Common myeloid progenitor, CD34-positive (primary cell): Measurements from ENCODE around the gene HSP90AB1.
A peak's percentile ranks its signal among the peaks of the same experiment; 100 is the strongest.

Experiments
- CTCF ChIA-PET: fragments of 350-600 bp; sonication (Branson Sonifier 250); formaldehyde crosslinking; loops from one replicate; lab custom pipeline; 2021; ENCODE audit warnings: antibody characterized with exemption; lab: Charles Lee
- POLR2A ChIA-PET: fragments of 350-600 bp; sonication (Branson Sonifier 250); formaldehyde crosslinking; loops from one replicate; lab custom pipeline; 2021; ENCODE audit warnings: antibody characterized with exemption; lab: Charles Lee
- DNase-seq, 3 donors: peaks; one replicate each; pipeline versions ENCODE4 v3.0.0 to v3.0.0-alpha.2; 2013
- H3K27ac ChIP-seq, 2 experiments: 1 replicate in 1 of 2; 2 replicates in 1 of 2; pipeline ENCODE4 v1.7.0; 2013; ENCODE audit warnings: inconsistent platforms in 2 of 2, low read length in 2 of 2, mild to moderate bottlenecking in 2 of 2, low read depth in 1 of 2, moderate library complexity in 1 of 2; ENCODE audit not compliant: severe bottlenecking in 2 of 2, insufficient read depth in 1 of 2, poor library complexity in 1 of 2
- H3K27me3 ChIP-seq, 5 experiments: replicated peaks in 2 of 5; 1 replicate in 3 of 5; 2 replicates in 2 of 5; pipeline versions ENCODE4 v1.6.1 to v1.7.0; 2013; ENCODE audit warnings: low read length in 4 of 5, mild to moderate bottlenecking in 2 of 5, moderate library complexity in 2 of 5, inconsistent platforms in 1 of 5; ENCODE audit not compliant: insufficient read depth in 5 of 5, control insufficient read depth in 4 of 5
- H3K36me3 ChIP-seq, 4 experiments: 1 replicate in 2 of 4; 2 replicates in 2 of 4; pipeline versions ENCODE4 v1.6.1 to v1.7.0; 2013; ENCODE audit warnings: low read length in 3 of 4, control low read depth in 1 of 4, mild to moderate bottlenecking in 1 of 4; ENCODE audit not compliant: control insufficient read depth in 4 of 4, insufficient read depth in 4 of 4
- H3K4me1 ChIP-seq, 4 experiments: 1 replicate in 3 of 4; 2 replicates in 1 of 4; pipeline versions ENCODE4 v1.6.1 to v1.7.1; 2013; ENCODE audit warnings: low read length in 3 of 4, mild to moderate bottlenecking in 3 of 4, control low read depth in 1 of 4, inconsistent platforms in 1 of 4, moderate library complexity in 1 of 4; ENCODE audit not compliant: control insufficient read depth in 4 of 4, insufficient read depth in 4 of 4; ENCODE audit errors: control extremely low read depth in 1 of 4
- H3K4me3 ChIP-seq, 7 experiments: 1 replicate in 4 of 7; 2 replicates in 3 of 7; pipeline versions ENCODE4 v1.5.1 to v1.7.0; 2013; ENCODE audit warnings: mild to moderate bottlenecking in 7 of 7, low read length in 6 of 7, moderate library complexity in 6 of 7, inconsistent platforms in 2 of 7, low read depth in 2 of 7, control low read depth in 1 of 7; ENCODE audit not compliant: insufficient read depth in 4 of 7, control insufficient read depth in 1 of 7; ENCODE audit errors: extremely low read depth in 1 of 7
- H3K9me3 ChIP-seq, 5 experiments: 1 replicate in 4 of 5; 2 replicates in 1 of 5; pipeline versions ENCODE4 v1.6.1 to v1.7.1; 2013; ENCODE audit warnings: low read length in 4 of 5, mild to moderate bottlenecking in 2 of 5, inconsistent platforms in 1 of 5, low read depth in 1 of 5, moderate library complexity in 1 of 5; ENCODE audit not compliant: control insufficient read depth in 4 of 5, insufficient read depth in 2 of 5; ENCODE audit errors: control extremely low read depth in 1 of 5
- WGBS: methylation state at CpG from one replicate; pipeline ENCODE4 v1.1.5; 2013; ENCODE audit not compliant: insufficient coverage; 5-methylcytosine and 5-hydroxymethylcytosine counted together

HSP90AB1 gene

GRCh38 chr6:44238687-44239350 is 8.1 kb upstream of the HSP90AB1 start:
- ChIA-PET CTCF (interaction anchor here (1.0 to 6.3 kb wide), 7 partner anchors 9 to 87 kb away, joined by 3 to 96 read pairs (median 3); partner anchors contain the start of gene SLC29A1), POLR2A (interaction anchor here (1.8 kb wide), 1 partner anchor 8 kb away, joined by 14 read pairs; the partner anchor contains the start of gene HSP90AB1)
- WGBS, result 96% methylated on average over 7 of the region's 7 CpGs
- no peak overlapping the region for H3K27ac ChIP-seq
- H3K9me3 ChIP-seq, result no peaks in the 10 kb centered on the region
- H3K36me3 ChIP-seq, result peaks cover 0 to 11% (median 0%) of the 10 kb centered on the region in 4 experiments
- H3K27me3 ChIP-seq, result no peaks in the 10 kb centered on the region
- DNase-seq, result no peak
- no peak overlapping the region for H3K4me3 ChIP-seq
- H3K4me1 ChIP-seq, result peaks cover 0 to 29% (median 23%) of the 10 kb centered on the region in 4 experiments

- DNase-seq, result no peak
- POLR2A ChIA-PET, result no interaction called here
- H3K36me3 ChIP-seq, result peaks cover 0 to 7% (median 1%) of the 10 kb centered on the region in 4 experiments
- WGBS, result 96% methylated on average over 4 of the region's 7 CpGs
- CTCF ChIA-PET, result interaction anchor here (0.8 to 6.3 kb wide), 4 partner anchors 8 to 71 kb away, joined by 3 to 32 read pairs (median 16); no protein-coding TSS in a partner anchor
- H3K4me1 ChIP-seq, result peaks cover 5 to 20% (median 16%) of the 10 kb centered on the region in 4 experiments
- H3K27ac ChIP-seq, result no peak overlapping the region
- H3K4me3 ChIP-seq, result no peak overlapping the region
- no peaks in the 10 kb centered on the region for H3K9me3 ChIP-seq
- no peaks in the 10 kb centered on the region for H3K27me3 ChIP-seq
Measured at GRCh38 chr6:44243345-44243744, 3.6 kb upstream of the HSP90AB1 start.

DNA sequence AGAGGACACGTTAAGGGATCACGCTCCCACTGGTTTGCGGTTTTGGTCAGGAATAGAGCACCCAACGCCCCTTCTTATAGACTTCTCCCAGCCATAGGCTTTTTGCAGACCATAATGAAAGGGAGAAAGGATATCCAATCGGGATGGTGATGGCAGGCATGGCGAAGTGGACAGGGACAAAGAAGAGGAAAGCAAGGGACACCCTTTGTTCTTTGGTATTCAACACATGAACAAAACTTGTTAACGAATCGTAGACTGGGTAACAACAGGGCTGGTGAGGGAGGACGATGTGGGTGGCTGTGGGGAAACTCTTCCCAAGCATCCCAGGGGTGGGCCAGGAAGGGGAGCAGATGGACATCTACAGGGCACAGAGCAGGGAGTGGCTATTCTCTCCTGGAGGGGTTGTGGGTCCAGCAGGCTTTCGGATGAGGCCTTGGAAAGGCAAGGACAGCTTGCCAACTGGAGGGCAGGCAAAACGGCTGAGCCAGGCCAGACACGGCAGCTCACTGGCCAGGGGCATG is 1.4 kb upstream of the HSP90AB1 start:
- Histone ChIP-seq H3K4me1 (peaks cover 13 to 37% (median 31%) of the 10 kb centered on the region in 4 experiments), H3K4me3 (peak overlapping the region in 6 of 7 experiments; percentile 96 to 100 (median 98)), H3K36me3 (peaks cover 15 to 26% (median 17%) of the 10 kb centered on the region in 4 experiments), H3K27me3 (no peaks in the 10 kb centered on the region), H3K9me3 (no peaks in the 10 kb centered on the region), H3K27ac (no peak overlapping the region)
- whole genome bisulfite sequencing, result 83% methylated on average over 12 of the region's 12 CpGs
- CTCF ChIA-PET, result interaction anchor here (0.9 to 6.3 kb wide), 15 partner anchors 8 to 93 kb away, joined by 3 to 32 read pairs (median 4); no protein-coding TSS in a partner anchor
- no peak for DNase-seq
- POLR2A ChIA-PET, result interaction anchor here (0.5 to 3.4 kb wide), 5 partner anchors 8 to 1132 kb away, joined by 3 to 42 read pairs (median 4); partner anchors contain the start of gene SLC35B2

DNA sequence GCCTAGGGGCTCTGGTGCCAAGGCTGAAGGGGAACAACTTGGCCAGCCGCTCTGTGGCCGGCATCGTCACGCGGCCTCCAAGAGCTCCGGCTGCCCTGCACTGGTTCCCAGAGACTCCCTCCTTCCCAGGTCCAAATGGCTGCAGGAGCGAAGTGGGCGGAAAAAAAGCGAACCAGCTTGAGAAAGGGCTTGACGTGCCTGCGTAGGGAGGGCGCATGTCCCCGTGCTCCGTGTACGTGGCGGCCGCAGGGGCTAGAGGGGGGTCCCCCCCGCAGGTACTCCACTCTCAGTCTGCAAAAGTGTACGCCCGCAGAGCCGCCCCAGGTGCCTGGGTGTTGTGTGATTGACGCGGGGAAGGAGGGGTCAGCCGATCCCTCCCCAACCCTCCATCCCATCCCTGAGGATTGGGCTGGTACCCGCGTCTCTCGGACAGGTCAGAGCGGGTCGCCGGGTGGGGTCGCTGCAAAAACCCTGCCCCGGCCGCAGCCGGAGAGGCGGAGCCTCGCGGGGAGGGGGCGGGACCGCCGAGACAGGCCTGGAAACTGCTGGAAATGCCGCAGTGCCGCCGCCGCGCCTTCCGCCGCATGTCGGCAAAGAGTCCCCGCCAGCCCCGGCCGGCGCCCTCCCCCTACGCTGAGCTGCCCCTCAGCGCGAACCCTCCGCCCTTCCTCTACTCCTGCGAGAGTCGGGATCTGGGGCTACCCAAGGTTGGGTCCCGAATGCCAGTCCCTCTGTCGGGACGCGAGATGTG is 814 bp upstream of the HSP90AB1 start:
- H3K36me3 ChIP-seq, result peaks cover 19 to 33% (median 23%) of the 10 kb centered on the region in 4 experiments
- no peaks in the 10 kb centered on the region for H3K9me3 ChIP-seq
- peak; percentile 80 to 88 (median 85) for DNase-seq
- under 1% methylated on average over 59 of the region's 62 CpGs for WGBS
- CTCF ChIA-PET, result interaction anchor here (0.6 to 6.3 kb wide), 15 partner anchors 8 to 93 kb away, joined by 3 to 32 read pairs (median 4); partner anchors contain the start of gene SLC35B2
- no peaks in the 10 kb centered on the region for H3K27me3 ChIP-seq
- peak overlapping the region; percentile 88 to 96 for H3K27ac ChIP-seq
- H3K4me1 ChIP-seq, result peaks cover 13 to 39% (median 31%) of the 10 kb centered on the region in 4 experiments
- peak overlapping the region; percentile 67 to 100 (median 97) for H3K4me3 ChIP-seq
- POLR2A ChIA-PET, result interaction anchor here (0.6 to 3.4 kb wide), 14 partner anchors 8 to 1133 kb away, joined by 3 to 42 read pairs (median 4); partner anchors contain the start of genes MAD2L1BP, NFKBIE, SLC29A1 and SLC35B2

- Histone ChIP-seq H3K9me3 (no peaks in the 10 kb centered on the region), H3K4me1 (peaks cover 13 to 39% (median 31%) of the 10 kb centered on the region in 4 experiments), H3K27ac (peak overlapping the region; percentile 88 to 96), H3K27me3 (no peaks in the 10 kb centered on the region), H3K4me3 (peak overlapping the region; percentile 67 to 100 (median 97)), H3K36me3 (peaks cover 19 to 45% (median 35%) of the 10 kb centered on the region in 4 experiments)
- DNase-seq, result peak; percentile 86 to 94 (median 91)
- WGBS, result 0% methylated on average over 28 of the region's 52 CpGs
- ChIA-PET CTCF (interaction anchor here (0.6 to 6.3 kb wide), 10 partner anchors 10 to 75 kb away, joined by 3 to 32 read pairs (median 4); partner anchors contain the start of gene SLC35B2), POLR2A (interaction anchor here (0.5 to 3.4 kb wide), 12 partner anchors 8 to 90 kb away, joined by 3 to 42 read pairs (median 5); partner anchors contain the start of genes NFKBIE, SLC29A1 and SLC35B2)
Measured at GRCh38 chr6:44247338-44248302, 719 bp downstream of the HSP90AB1 start.
